PFSK-1 (cell line): ENCODE results near the gene IL1RAPL2.

Experiments
- FOXP2 ChIP-seq: optimal IDR thresholded peaks from 2 replicates; pipeline ENCODE3; 2011; ENCODE audit warnings: borderline replicate concordance, control low read depth, inconsistent platforms; ENCODE audit not compliant: insufficient read depth; ENCODE audit errors: extremely low read length, extremely low read depth
- POLR2AphosphoS5 ChIP-seq: IDR thresholded peaks from 2 replicates; pipeline ENCODE4 v1.6.1; 2012; ENCODE audit warnings: low read depth, mild to moderate bottlenecking, control low read depth, low read length, moderate library complexity
- SIN3A ChIP-seq: IDR thresholded peaks from 2 replicates; pipeline ENCODE4 v1.6.1; 2012; ENCODE audit warnings: mild to moderate bottlenecking, low read length, moderate library complexity, borderline replicate concordance; ENCODE audit not compliant: insufficient read depth
- TAF1 ChIP-seq: IDR thresholded peaks from 2 replicates; pipeline ENCODE4 v1.6.1; 2012; ENCODE audit warnings: low read length, control low read depth, borderline replicate concordance; ENCODE audit not compliant: insufficient read depth
- TF ChIP-seq, protein P1 (sequence below), 2 experiments: IDR thresholded peaks; 2 replicates each; pipeline versions ENCODE4 v1.6.1 to v1.8.0; 2011 to 2012; ENCODE audit warnings: low read depth in 2 of 2, low read length in 2 of 2, control low read depth in 1 of 2, inconsistent platforms in 1 of 2, mild to moderate bottlenecking in 1 of 2, moderate library complexity in 1 of 2; ENCODE audit not compliant: insufficient read depth in 1 of 2

Gene IL1RAPL2

DNA sequence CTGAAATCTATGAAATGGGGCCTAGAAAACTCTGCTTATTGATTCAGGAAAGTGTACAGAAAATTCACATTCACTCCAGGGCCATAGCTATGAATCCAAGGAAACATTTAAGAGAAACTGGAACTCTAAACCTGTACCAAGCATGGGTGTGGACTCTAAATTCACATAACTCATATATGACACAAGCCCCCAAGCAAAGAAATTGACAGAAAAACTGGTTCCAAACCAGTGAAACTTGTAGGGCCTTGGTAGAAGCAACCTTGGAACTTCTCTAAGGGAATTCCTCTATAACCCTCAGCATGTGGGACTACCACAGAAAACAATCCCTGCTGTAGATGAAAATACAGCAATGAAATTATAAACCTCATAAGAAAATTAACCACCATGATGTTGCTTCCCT is 1149.7 kb downstream of the IL1RAPL2 start:
- TF ChIP-seq FOXP2 = no peak
- TF ChIP-seq, protein P1, sequence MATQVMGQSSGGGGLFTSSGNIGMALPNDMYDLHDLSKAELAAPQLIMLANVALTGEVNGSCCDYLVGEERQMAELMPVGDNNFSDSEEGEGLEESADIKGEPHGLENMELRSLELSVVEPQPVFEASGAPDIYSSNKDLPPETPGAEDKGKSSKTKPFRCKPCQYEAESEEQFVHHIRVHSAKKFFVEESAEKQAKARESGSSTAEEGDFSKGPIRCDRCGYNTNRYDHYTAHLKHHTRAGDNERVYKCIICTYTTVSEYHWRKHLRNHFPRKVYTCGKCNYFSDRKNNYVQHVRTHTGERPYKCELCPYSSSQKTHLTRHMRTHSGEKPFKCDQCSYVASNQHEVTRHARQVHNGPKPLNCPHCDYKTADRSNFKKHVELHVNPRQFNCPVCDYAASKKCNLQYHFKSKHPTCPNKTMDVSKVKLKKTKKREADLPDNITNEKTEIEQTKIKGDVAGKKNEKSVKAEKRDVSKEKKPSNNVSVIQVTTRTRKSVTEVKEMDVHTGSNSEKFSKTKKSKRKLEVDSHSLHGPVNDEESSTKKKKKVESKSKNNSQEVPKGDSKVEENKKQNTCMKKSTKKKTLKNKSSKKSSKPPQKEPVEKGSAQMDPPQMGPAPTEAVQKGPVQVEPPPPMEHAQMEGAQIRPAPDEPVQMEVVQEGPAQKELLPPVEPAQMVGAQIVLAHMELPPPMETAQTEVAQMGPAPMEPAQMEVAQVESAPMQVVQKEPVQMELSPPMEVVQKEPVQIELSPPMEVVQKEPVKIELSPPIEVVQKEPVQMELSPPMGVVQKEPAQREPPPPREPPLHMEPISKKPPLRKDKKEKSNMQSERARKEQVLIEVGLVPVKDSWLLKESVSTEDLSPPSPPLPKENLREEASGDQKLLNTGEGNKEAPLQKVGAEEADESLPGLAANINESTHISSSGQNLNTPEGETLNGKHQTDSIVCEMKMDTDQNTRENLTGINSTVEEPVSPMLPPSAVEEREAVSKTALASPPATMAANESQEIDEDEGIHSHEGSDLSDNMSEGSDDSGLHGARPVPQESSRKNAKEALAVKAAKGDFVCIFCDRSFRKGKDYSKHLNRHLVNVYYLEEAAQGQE (IDR thresholded peaks at IDR 0.05; ENCODE audit: insufficient read depth in 1 of 2, low read depth in 2 of 2, low read length in 2 of 2) = no peak
- no peak for TF ChIP-seq TAF1
- no peak for TF ChIP-seq POLR2AphosphoS5
- TF ChIP-seq SIN3A = no peak

GRCh38 chrX:105723966-105724735 is 1158.2 kb downstream of the IL1RAPL2 start:
- no peak for TF ChIP-seq SIN3A
- no peak for TF ChIP-seq TAF1

DNA sequence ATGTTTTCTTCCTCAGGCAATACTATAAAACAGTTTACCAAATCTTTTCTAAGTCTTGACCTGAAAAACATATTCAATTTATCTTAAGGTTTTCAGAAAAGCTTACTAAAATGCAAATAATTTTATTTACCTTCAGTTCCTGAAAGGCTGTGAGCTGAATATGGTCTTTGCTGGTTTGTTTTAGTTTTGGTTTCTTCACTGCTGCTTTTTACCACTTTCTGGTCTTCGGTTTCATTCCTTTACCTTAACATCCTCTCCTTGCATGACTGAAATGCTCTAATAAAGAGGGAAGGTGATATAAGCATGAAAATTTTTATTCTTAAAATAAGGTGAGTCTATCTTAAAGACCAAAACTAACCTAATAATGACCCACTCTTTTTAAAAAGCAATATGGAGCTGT is 1159.2 kb downstream of the IL1RAPL2 start:
- TF ChIP-seq POLR2AphosphoS5 (no peak), SIN3A (no peak), FOXP2 (no peak), TAF1 (no peak)
- TF ChIP-seq, protein P1 (IDR thresholded peaks at IDR 0.05; ENCODE audit: insufficient read depth in 1 of 2, low read depth in 2 of 2, low read length in 2 of 2) = no peak

GRCh38 chrX:105738162-105738561 is 1172.2 kb downstream of the IL1RAPL2 start:
- TF ChIP-seq POLR2AphosphoS5 (no peak), FOXP2 (no peak), SIN3A (no peak), TAF1 (no peak)
- TF ChIP-seq, protein P1 (IDR thresholded peaks at IDR 0.05; ENCODE audit: insufficient read depth in 1 of 2, low read depth in 2 of 2, low read length in 2 of 2) = no peak

- TF ChIP-seq TAF1 (no peak), FOXP2 (no peak), POLR2AphosphoS5 (no peak), SIN3A (no peak)
- TF ChIP-seq, protein P1 (IDR thresholded peaks at IDR 0.05; ENCODE audit: insufficient read depth in 1 of 2, low read depth in 2 of 2, low read length in 2 of 2) = no peak
These were observed 1178.3 kb downstream of the IL1RAPL2 start for GRCh38 chrX:105744291-105744690.
